OCI-LY1 (cell line): ENCODE measurements around the gene VGLL4.

ENCODE experiments used
- H2AFZ ChIP-seq: fragments of 200-600 bp; sonication (generic), shearing (Covaris generic); 2 replicates; pipeline ENCODE4 v1.6.0; 2014; ENCODE audit warnings: antibody characterized with exemption, mild to moderate bottlenecking, low read length
- H3F3A ChIP-seq: fragments of 200-600 bp; sonication (generic), shearing (Covaris generic); 2 replicates; pipeline ENCODE4 v1.6.0; 2014; ENCODE audit warnings: mild to moderate bottlenecking, antibody characterized with exemption, low read length, moderate library complexity; ENCODE audit not compliant: insufficient read depth
- H3K27ac ChIP-seq: fragments of 200-600 bp; sonication (generic); 2 replicates; pipeline ENCODE4 v1.5.1; 2014; ENCODE audit warnings: low read length, mixed run types, mild to moderate bottlenecking, low read depth; ENCODE audit not compliant: poor library complexity, severe bottlenecking
- H3K27me3 ChIP-seq: fragments of 200-600 bp; sonication (generic); 2 replicates; pipeline ENCODE4 v1.6.0; 2014; ENCODE audit warnings: antibody characterized with exemption, mild to moderate bottlenecking, low read length, moderate library complexity; ENCODE audit not compliant: insufficient read depth
- H3K36me3 ChIP-seq: fragments of 200-600 bp; sonication (generic); 2 replicates; pipeline ENCODE4 v1.6.1; 2014; ENCODE audit warnings: mild to moderate bottlenecking, antibody characterized with exemption, low read length, moderate library complexity, mixed read lengths; ENCODE audit not compliant: insufficient read depth
- H3K4me1 ChIP-seq: fragments of 200-600 bp; sonication (generic); 2 replicates; pipeline ENCODE4 v1.5.1; 2014; ENCODE audit warnings: mild to moderate bottlenecking, low read length, moderate library complexity; ENCODE audit not compliant: insufficient read depth, severe bottlenecking
- H3K4me2 ChIP-seq: fragments of 200-600 bp; sonication (generic), shearing (Covaris generic); 2 replicates; pipeline ENCODE4 v1.6.1; 2014; ENCODE audit warnings: low read length
- H3K4me3 ChIP-seq: fragments of 200-600 bp; sonication (generic); 2 replicates; pipeline ENCODE4 v1.5.1; 2014; ENCODE audit warnings: low read length, low read depth, mild to moderate bottlenecking, mixed read lengths; ENCODE audit not compliant: poor library complexity, severe bottlenecking
- H3K79me2 ChIP-seq: fragments of 200-600 bp; shearing (Covaris generic); 2 replicates; pipeline ENCODE4 v1.6.1; 2016; ENCODE audit warnings: mixed run types, low read length, mixed read lengths; ENCODE audit not compliant: insufficient read depth
- H3K9ac ChIP-seq: fragments of 200-600 bp; sonication (generic), shearing (Covaris generic); 2 replicates; pipeline ENCODE4 v1.6.1; 2014; ENCODE audit warnings: mild to moderate bottlenecking, low read length, mixed read lengths
- H3K9me2 ChIP-seq: fragments of 200-600 bp; sonication (generic), shearing (Covaris generic); 2 replicates; pipeline ENCODE4 v1.6.1; 2014; ENCODE audit warnings: low read depth, mild to moderate bottlenecking, low read length, mixed read lengths
- H3K9me3 ChIP-seq: fragments of 200-600 bp; shearing (Covaris generic); 2 replicates; pipeline ENCODE4 v1.6.1; 2014; ENCODE audit warnings: low read length, mixed read lengths
- H4K20me1 ChIP-seq: fragments of 200-600 bp; sonication (generic), shearing (Covaris generic); 2 replicates; pipeline ENCODE4 v1.6.0; 2016; ENCODE audit warnings: mild to moderate bottlenecking, low read length; ENCODE audit not compliant: insufficient read depth
- EZH2 ChIP-seq: fragments of 200-600 bp; sonication (generic), shearing (Covaris generic); IDR thresholded peaks from 2 replicates; pipeline ENCODE4 v1.8.0; 2017; ENCODE audit warnings: borderline replicate concordance, mixed run types, mild to moderate bottlenecking, antibody characterized with exemption, low read length, moderate library complexity, mixed read lengths
- TF ChIP-seq, protein P1 (sequence below): fragments of 200-600 bp; sonication (generic), shearing (Covaris generic); IDR thresholded peaks from 2 replicates; pipeline ENCODE4 v1.5.1; 2017; ENCODE audit warnings: mild to moderate bottlenecking, antibody characterized with exemption, low read length, moderate library complexity, mixed read lengths

Gene VGLL4

DNA sequence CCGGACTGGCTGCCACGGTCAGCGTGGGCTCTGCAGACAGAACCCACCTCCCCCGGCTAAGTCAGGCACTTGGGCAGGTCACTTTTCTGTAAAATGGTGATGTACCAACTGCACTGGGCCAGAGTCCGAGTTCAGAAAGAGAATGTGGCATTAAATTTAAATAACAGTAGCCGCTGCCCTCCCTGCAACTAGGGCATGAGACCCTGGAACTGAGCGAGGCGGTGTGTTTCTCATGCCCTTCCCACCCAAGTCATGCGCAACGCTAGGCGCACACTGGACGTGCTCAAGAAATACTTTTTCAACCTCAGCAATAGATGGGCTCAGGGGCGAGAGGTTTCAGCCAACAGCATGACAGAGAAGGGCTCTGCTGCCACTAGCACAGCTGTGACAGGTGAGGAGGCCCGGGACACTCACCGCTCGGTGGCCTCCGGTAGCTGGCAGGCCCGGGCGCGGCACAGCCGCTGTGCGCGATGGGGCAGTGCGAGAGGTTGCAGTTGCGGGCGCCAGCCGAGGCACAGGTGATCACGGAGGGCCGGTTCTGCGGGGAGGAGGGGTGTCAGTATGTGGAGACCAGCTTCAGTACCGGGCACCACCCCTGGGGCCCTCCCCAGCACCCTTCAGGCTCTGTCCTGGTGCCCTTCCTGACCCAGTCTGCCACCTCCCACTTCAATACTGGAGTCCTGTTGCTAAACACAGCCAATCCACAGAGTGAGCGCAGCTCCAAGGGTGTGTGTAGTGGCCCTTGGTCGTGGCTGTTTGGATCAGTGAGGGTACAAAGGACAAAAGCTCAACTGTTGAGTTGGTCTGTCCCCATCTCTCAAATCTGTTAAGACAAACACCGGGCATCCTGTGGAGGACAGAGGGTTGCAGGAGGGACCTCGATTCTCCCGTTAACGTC is 84.5 kb downstream of the VGLL4 start:
- Histone ChIP-seq H3K27ac (peak overlapping the region; percentile 83), H3K9me3 (no peaks in the 10 kb centered on the region), H3K4me3 (peak overlapping the region; percentile 23), H3K4me1 (peaks cover 40% of the 10 kb centered on the region), H3K4me2 (peak overlapping the region; percentile 56; the same call in 1 of the 2 replicates), H3K36me3 (peaks cover 67% of the 10 kb centered on the region), H3K79me2 (no peaks in the 10 kb centered on the region), H3K9ac (no peak overlapping the region; the same call in 1 of the 2 replicates), H3F3A (no peaks in the 10 kb centered on the region), H3K27me3 (no peaks in the 10 kb centered on the region), H4K20me1 (no peaks in the 10 kb centered on the region), H3K9me2 (no peaks in the 10 kb centered on the region), H2AFZ (no peak overlapping the region)
- TF ChIP-seq EZH2, result no peak
- TF ChIP-seq, protein P1, sequence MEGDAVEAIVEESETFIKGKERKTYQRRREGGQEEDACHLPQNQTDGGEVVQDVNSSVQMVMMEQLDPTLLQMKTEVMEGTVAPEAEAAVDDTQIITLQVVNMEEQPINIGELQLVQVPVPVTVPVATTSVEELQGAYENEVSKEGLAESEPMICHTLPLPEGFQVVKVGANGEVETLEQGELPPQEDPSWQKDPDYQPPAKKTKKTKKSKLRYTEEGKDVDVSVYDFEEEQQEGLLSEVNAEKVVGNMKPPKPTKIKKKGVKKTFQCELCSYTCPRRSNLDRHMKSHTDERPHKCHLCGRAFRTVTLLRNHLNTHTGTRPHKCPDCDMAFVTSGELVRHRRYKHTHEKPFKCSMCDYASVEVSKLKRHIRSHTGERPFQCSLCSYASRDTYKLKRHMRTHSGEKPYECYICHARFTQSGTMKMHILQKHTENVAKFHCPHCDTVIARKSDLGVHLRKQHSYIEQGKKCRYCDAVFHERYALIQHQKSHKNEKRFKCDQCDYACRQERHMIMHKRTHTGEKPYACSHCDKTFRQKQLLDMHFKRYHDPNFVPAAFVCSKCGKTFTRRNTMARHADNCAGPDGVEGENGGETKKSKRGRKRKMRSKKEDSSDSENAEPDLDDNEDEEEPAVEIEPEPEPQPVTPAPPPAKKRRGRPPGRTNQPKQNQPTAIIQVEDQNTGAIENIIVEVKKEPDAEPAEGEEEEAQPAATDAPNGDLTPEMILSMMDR, result no peak

DNA sequence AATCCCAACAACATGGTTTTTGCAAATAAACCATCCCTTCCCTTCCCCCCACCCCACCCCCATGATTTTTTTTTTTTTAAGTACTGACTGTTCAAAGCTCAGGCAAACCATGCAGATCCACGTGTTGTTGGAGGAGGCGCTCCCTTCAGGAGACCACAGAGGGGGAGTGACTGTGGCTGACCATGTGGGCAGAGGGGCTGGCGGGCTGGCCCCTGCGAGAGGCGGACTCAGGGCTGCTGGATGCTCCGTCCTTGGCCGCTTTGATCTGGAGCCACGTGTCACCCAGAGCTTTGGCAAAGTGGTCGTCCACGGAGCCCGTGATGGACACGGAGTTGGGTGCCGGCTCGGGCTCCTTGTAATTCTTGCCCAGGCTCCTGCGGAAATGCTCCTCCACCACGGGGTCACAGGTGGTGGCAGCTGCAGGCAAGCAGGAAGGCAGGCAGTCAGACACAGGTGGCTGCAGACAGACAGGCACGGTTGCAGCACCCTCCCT is 85.3 kb downstream of the VGLL4 start:
- no peaks in the 10 kb centered on the region for H3F3A ChIP-seq
- peak overlapping the region; percentile 23 for H3K4me3 ChIP-seq
- no peaks in the 10 kb centered on the region for H3K9me2 ChIP-seq
- peaks cover 67% of the 10 kb centered on the region for H3K36me3 ChIP-seq
- no peaks in the 10 kb centered on the region for H3K79me2 ChIP-seq
- no peak for TF ChIP-seq EZH2
- TF ChIP-seq, protein P1, result no peak
- no peaks in the 10 kb centered on the region for H3K9me3 ChIP-seq
- no peak overlapping the region for H2AFZ ChIP-seq
- H3K4me1 ChIP-seq, result peaks cover 40% of the 10 kb centered on the region
- no peaks in the 10 kb centered on the region for H3K27me3 ChIP-seq
- peak overlapping the region; percentile 29; the same call in 1 of the 2 replicates for H3K9ac ChIP-seq
- peak overlapping the region; percentile 56; the same call in 1 of the 2 replicates for H3K4me2 ChIP-seq
- peak overlapping the region; percentile 83 for H3K27ac ChIP-seq
- no peaks in the 10 kb centered on the region for H4K20me1 ChIP-seq

DNA sequence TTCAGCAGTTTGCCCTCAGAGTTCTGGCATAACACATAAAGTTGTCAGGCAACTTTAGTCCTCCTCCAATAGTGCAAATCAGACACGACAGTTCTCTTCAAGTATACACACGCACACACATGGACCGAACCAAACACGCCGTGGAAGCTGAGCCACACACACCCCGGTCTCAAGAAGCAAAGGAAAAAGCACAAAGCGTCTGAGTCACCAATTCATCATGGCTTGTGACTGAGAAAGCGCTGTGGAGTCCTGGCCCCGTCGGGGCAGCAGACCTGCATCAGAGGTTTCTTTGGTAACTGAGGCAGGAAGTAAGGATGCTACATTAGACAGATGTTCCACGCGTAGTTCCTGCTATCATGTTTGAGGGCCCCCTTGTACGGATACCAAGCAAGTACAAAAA is 85.7 kb downstream of the VGLL4 start:
- Histone ChIP-seq H3K4me1 (peaks cover 40% of the 10 kb centered on the region), H3K79me2 (no peaks in the 10 kb centered on the region), H3K9me2 (no peaks in the 10 kb centered on the region), H3K4me2 (peak overlapping the region; percentile 56; the same call in 1 of the 2 replicates), H3K27ac (peak overlapping the region; percentile 83), H3K27me3 (no peaks in the 10 kb centered on the region), H4K20me1 (no peaks in the 10 kb centered on the region), H3K9me3 (no peaks in the 10 kb centered on the region), H3K9ac (no peak overlapping the region; the same call in 1 of the 2 replicates), H2AFZ (no peak overlapping the region), H3F3A (no peaks in the 10 kb centered on the region), H3K4me3 (no peak overlapping the region), H3K36me3 (peaks cover 67% of the 10 kb centered on the region)
- TF ChIP-seq, protein P1, result no peak
- no peak for TF ChIP-seq EZH2
